SK-N-SH (cell line): Measurements from ENCODE around the gene FLT1. TPM values are rescaled to one million over a fixed set of nuclear protein-coding genes. Genes with fewer than 3 reads are reported as not detected.

Source experiments
- CTCF ChIA-PET: fragments of 300-600, 350-600 bp; formaldehyde crosslinking; extraction: SDS; loops from one replicate; lab custom pipeline; 2021; lab: Yijun Ruan, JAX
- POLR2A ChIA-PET: fragments of 350-600 bp; sonication (Branson Sonifier 250); formaldehyde crosslinking; extraction: SDS; loops from one replicate; lab custom pipeline; 2020; ENCODE audit warnings: antibody characterized with exemption, inconsistent platforms; lab: Yijun Ruan, JAX
- DNase-seq: peaks from one replicate; pipeline ENCODE4 v3.0.0; 2012
- H2AFZ ChIP-seq: fragments of 200-600 bp; sonication (generic); 2 replicates; pipeline ENCODE4 v1.8.1; 2016; ENCODE audit warnings: antibody characterized with exemption, mild to moderate bottlenecking, low read depth
- H3F3A ChIP-seq: fragments of 200-600 bp; sonication (generic); replicated peaks from 2 replicates; pipeline ENCODE3; 2016; ENCODE audit warnings: antibody characterized with exemption, mild to moderate bottlenecking; ENCODE audit not compliant: insufficient read depth
- H3K27ac ChIP-seq, 2 experiments: fragments of 200-500 bp in 1 of 2; fragments of 200-600 bp in 1 of 2; sonication (Bioruptor generic) in 1 of 2; sonication (generic), shearing (Covaris generic) in 1 of 2; 2 replicates each; pipeline versions ENCODE4 v1.5.1 to v1.6.1; 2014 to 2016; ENCODE audit warnings: low read depth in 2 of 2, inconsistent platforms in 1 of 2, low read length in 1 of 2, mild to moderate bottlenecking in 1 of 2, mixed read lengths in 1 of 2
- H3K27me3 ChIP-seq: fragments of 200-600 bp; sonication (generic), shearing (Covaris generic); 2 replicates; pipeline ENCODE4 v1.6.1; 2016; ENCODE audit warnings: mixed run types; ENCODE audit not compliant: insufficient read depth
- H3K36me3 ChIP-seq, 2 experiments: fragments of 200-500 bp in 1 of 2; fragments of 200-600 bp in 1 of 2; sonication (Bioruptor generic) in 1 of 2; sonication (generic) in 1 of 2; replicated peaks in 1 of 2; 2 replicates each; pipeline versions ENCODE3 to v1.5.1; 2014 to 2016; ENCODE audit warnings: low read length in 1 of 2, mild to moderate bottlenecking in 1 of 2; ENCODE audit not compliant: insufficient read depth in 2 of 2, control insufficient read depth in 1 of 2
- H3K4me1 ChIP-seq, 2 experiments: fragments of 200-500 bp in 1 of 2; fragments of 200-600 bp in 1 of 2; sonication (Bioruptor generic) in 1 of 2; sonication (generic), shearing (Covaris generic) in 1 of 2; 2 replicates each; pipeline versions ENCODE4 v1.5.1 to v1.6.1; 2014 to 2016; ENCODE audit warnings: low read depth in 1 of 2, low read length in 1 of 2, mixed run types in 1 of 2; ENCODE audit not compliant: insufficient read depth in 2 of 2, control insufficient read depth in 1 of 2
- H3K4me2 ChIP-seq: fragments of 200-600 bp; sonication (generic), shearing (Covaris generic); 2 replicates; pipeline ENCODE4 v1.6.1; 2017; ENCODE audit warnings: mixed run types
- H3K4me3 ChIP-seq, 2 experiments: fragments of 200-500 bp in 1 of 2; fragments of 200-600 bp in 1 of 2; sonication (Bioruptor generic) in 1 of 2; sonication (generic), shearing (Covaris generic) in 1 of 2; 2 replicates each; pipeline versions ENCODE4 v1.5.1 to v1.8.1; 2014 to 2016; ENCODE audit warnings: low read depth in 2 of 2, inconsistent platforms in 1 of 2, low read length in 1 of 2, mild to moderate bottlenecking in 1 of 2, mixed read lengths in 1 of 2, moderate library complexity in 1 of 2
- H3K79me2 ChIP-seq: fragments of 200-600 bp; sonication (generic); 2 replicates; pipeline ENCODE4 v1.8.1; 2017; ENCODE audit warnings: mild to moderate bottlenecking; ENCODE audit not compliant: insufficient read depth
- H3K9ac ChIP-seq: fragments of 200-600 bp; sonication (generic); 2 replicates; pipeline ENCODE4 v1.6.1; 2017; ENCODE audit warnings: mixed run types
- H3K9me2 ChIP-seq: fragments of 200-600 bp; sonication (generic); 2 replicates; pipeline ENCODE4 v1.6.1; 2017; ENCODE audit warnings: mixed run types
- H3K9me3 ChIP-seq: fragments of 200-600 bp; sonication (generic); 2 replicates; pipeline ENCODE4 v1.6.1; 2017; ENCODE audit warnings: mixed run types, mild to moderate bottlenecking, moderate library complexity
- H4K20me1 ChIP-seq: fragments of 200-600 bp; sonication (generic); 2 replicates; pipeline ENCODE4 v1.6.1; 2017; ENCODE audit warnings: mild to moderate bottlenecking, mixed run types; ENCODE audit not compliant: insufficient read depth
- CHD2 ChIP-seq: fragments of 150-350 bp; IDR thresholded peaks from 2 replicates; pipeline ENCODE4 v1.6.1; 2018; ENCODE audit warnings: low read length; ENCODE audit not compliant: partially characterized antibody
- FOSL2 ChIP-seq: IDR thresholded peaks from 2 replicates; pipeline ENCODE4 v1.4.0; 2012; ENCODE audit warnings: low read depth, mild to moderate bottlenecking, moderate library complexity, borderline replicate concordance
- FOXM1 ChIP-seq: IDR thresholded peaks from 2 replicates; pipeline ENCODE4 v1.4.0; 2012; ENCODE audit warnings: low read depth, mild to moderate bottlenecking
- GATA2 ChIP-seq: sonication (generic); formaldehyde crosslinking; IDR thresholded peaks from 2 replicates; pipeline ENCODE4 v1.5.0; 2020; ENCODE audit warnings: mild to moderate bottlenecking, missing genetic modification reagents
- MEF2A ChIP-seq: IDR thresholded peaks from 2 replicates; pipeline ENCODE4 v1.4.0; 2012; ENCODE audit warnings: low read depth, borderline replicate concordance
- MXI1 ChIP-seq: IDR thresholded peaks from 2 replicates; pipeline ENCODE4 v1.6.1; 2012; ENCODE audit warnings: mild to moderate bottlenecking, low read depth, low read length, improper control_type of control experiment
- RCOR1 ChIP-seq: fragments of 150-350 bp; IDR thresholded peaks from 2 replicates; pipeline ENCODE4 v1.6.1; 2017; ENCODE audit warnings: antibody characterized with exemption, low read length
- RFX5 ChIP-seq: IDR thresholded peaks from 2 replicates; pipeline ENCODE4 v1.6.1; 2012; ENCODE audit warnings: mild to moderate bottlenecking, improper control_type of control experiment, low read length
- RXRA ChIP-seq: IDR thresholded peaks from 2 replicates; pipeline ENCODE4 v1.4.0; 2012; ENCODE audit warnings: low read depth, mild to moderate bottlenecking, borderline replicate concordance
- SIN3A ChIP-seq: IDR thresholded peaks from 2 replicates; pipeline ENCODE4 v1.6.1; 2012; ENCODE audit warnings: low read depth, mild to moderate bottlenecking, low read length, moderate library complexity, borderline replicate concordance
- SMC3 ChIP-seq: IDR thresholded peaks from 2 replicates; pipeline ENCODE4 v1.6.1; 2012; ENCODE audit warnings: low read depth, low read length, improper control_type of control experiment
- TAF1 ChIP-seq: IDR thresholded peaks from 2 replicates; pipeline ENCODE4 v1.6.1; 2012; ENCODE audit warnings: low read depth, mild to moderate bottlenecking, low read length, moderate library complexity, borderline replicate concordance
- TEAD4 ChIP-seq: IDR thresholded peaks from 2 replicates; pipeline ENCODE4 v1.4.0; 2012; ENCODE audit warnings: mild to moderate bottlenecking, borderline replicate concordance; ENCODE audit not compliant: insufficient read depth
- YY1 ChIP-seq: IDR thresholded peaks from 2 replicates; pipeline ENCODE4 v1.4.0; 2012; ENCODE audit warnings: low read depth, mild to moderate bottlenecking
- WGBS: methylation state at CpG from one replicate; pipeline ENCODE4 v1.1.6; 2017; ENCODE audit warnings: low lambda C conversion rate; 5-methylcytosine and 5-hydroxymethylcytosine counted together
- polyA plus RNA-seq, 3 experiments: library from polyadenylated mRNA; depleted of rRNA; stranded (reverse); fragments of >200 nt; gene quantifications; 2 replicates each; pipeline ENCODE4 v1.2.3, GENCODE V29; 2012
- TF ChIP-seq, protein P1 (sequence below): IDR thresholded peaks from 2 replicates; pipeline ENCODE4 v1.4.0; 2012; ENCODE audit warnings: low read depth, borderline replicate concordance
- TF ChIP-seq, protein P2 (sequence below): IDR thresholded peaks from 2 replicates; pipeline ENCODE4; 2012
- TF ChIP-seq, protein P3 (sequence below): fragments of 150-350 bp; IDR thresholded peaks from 2 replicates; pipeline ENCODE4 v1.6.1; 2017; ENCODE audit warnings: antibody characterized with exemption, low read length, low read depth, borderline replicate concordance
- TF ChIP-seq, protein P4 (sequence below): fragments of 150-350 bp; IDR thresholded peaks from 2 replicates; pipeline ENCODE4 v1.6.1; 2016; ENCODE audit warnings: mild to moderate bottlenecking, low read depth, low read length

Gene FLT1
- polyA plus RNA-seq, 1 of the 3 experiments (the other 2 are of a cell fraction) = 0.20 TPM

DNA sequence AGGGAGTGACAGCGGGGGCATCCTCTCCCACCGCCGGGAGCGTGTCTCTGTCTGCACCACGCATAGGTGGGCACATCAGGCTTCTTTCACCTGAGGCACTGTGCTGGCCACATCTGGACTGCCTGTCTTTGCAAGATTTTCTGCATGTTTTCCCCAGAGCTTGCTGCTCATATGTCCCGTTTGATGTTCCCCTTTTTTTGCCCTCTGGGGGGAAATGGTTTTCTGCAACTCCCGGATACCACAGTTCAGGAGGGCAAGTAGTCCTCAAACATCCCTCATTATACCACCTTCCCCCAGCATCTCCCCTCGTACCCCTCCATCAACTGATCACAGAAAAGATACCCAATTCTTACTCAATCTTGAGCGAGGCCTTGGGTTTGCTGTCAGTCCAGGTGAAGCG lies 188.6 kb downstream of the FLT1 start:
- CTCF ChIA-PET = interaction anchor here (1.3 kb wide), 1 partner anchor 8 kb away, joined by 4 read pairs; no protein-coding TSS in a partner anchor
- no peak overlapping the region for H2AFZ ChIP-seq
- H3F3A ChIP-seq = no peaks in the 10 kb centered on the region
- no peaks in the 10 kb centered on the region for H3K79me2 ChIP-seq
- H3K4me2 ChIP-seq = no peak overlapping the region
- no peaks in the 10 kb centered on the region for H3K27me3 ChIP-seq
- 60% methylated on average over 8 of the region's 10 CpGs for WGBS
- TF ChIP-seq SMC3 = no peak
- TF ChIP-seq CHD2 = no peak
- no peak for TF ChIP-seq RFX5
- TF ChIP-seq RXRA = no peak
- no peak for TF ChIP-seq MXI1
- no peak for TF ChIP-seq YY1
- TF ChIP-seq FOXM1 = no peak
- TF ChIP-seq, protein P1, sequence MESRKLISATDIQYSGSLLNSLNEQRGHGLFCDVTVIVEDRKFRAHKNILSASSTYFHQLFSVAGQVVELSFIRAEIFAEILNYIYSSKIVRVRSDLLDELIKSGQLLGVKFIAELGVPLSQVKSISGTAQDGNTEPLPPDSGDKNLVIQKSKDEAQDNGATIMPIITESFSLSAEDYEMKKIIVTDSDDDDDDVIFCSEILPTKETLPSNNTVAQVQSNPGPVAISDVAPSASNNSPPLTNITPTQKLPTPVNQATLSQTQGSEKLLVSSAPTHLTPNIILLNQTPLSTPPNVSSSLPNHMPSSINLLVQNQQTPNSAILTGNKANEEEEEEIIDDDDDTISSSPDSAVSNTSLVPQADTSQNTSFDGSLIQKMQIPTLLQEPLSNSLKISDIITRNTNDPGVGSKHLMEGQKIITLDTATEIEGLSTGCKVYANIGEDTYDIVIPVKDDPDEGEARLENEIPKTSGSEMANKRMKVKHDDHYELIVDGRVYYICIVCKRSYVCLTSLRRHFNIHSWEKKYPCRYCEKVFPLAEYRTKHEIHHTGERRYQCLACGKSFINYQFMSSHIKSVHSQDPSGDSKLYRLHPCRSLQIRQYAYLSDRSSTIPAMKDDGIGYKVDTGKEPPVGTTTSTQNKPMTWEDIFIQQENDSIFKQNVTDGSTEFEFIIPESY = no peak
- no peak for TF ChIP-seq MEF2A
- TF ChIP-seq FOSL2 = no peak
- TF ChIP-seq, protein P2, sequence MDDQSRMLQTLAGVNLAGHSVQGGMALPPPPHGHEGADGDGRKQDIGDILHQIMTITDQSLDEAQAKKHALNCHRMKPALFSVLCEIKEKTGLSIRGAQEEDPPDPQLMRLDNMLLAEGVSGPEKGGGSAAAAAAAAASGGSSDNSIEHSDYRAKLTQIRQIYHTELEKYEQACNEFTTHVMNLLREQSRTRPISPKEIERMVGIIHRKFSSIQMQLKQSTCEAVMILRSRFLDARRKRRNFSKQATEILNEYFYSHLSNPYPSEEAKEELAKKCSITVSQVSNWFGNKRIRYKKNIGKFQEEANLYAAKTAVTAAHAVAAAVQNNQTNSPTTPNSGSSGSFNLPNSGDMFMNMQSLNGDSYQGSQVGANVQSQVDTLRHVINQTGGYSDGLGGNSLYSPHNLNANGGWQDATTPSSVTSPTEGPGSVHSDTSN = no peak
- no peak for TF ChIP-seq TAF1
- TF ChIP-seq, all 33 proteins: peak for 0
- POLR2A ChIA-PET = no interaction called here
- DNase-seq = no peak
- H3K36me3 ChIP-seq = no peaks in the 10 kb centered on the region
- no peak overlapping the region for H3K4me3 ChIP-seq
- no peaks in the 10 kb centered on the region for H3K9me3 ChIP-seq
- H3K9ac ChIP-seq = no peak overlapping the region
- H3K27ac ChIP-seq = no peak overlapping the region
- H3K4me1 ChIP-seq = no peaks in the 10 kb centered on the region
- no peaks in the 10 kb centered on the region for H4K20me1 ChIP-seq
- H3K9me2 ChIP-seq = no peaks in the 10 kb centered on the region

DNA sequence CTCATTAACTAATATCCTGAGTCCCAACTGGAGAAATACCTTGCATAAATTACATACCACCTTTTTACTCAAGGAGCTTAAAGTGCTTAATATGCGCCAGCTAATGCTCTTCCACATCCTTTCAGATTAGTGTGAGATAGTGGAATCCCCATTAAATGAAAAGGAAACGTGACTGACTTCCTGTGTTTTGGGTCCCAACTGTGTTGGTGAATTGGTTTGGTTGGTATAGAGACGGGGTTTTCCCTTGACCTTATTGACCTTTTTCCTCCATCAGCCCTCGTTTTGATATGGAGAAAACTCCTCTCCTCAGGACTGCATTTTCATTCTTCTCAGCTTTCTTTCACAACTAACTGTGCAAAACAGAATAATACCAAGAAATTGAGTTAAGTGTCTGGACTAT lies 193.1 kb downstream of the FLT1 start:
- ChIA-PET CTCF (interaction anchor here (1.2 kb wide), 1 partner anchor 16 kb away, joined by 3 read pairs; no protein-coding TSS in a partner anchor), POLR2A (no interaction called here)
- Histone ChIP-seq H3K9me2 (no peaks in the 10 kb centered on the region), H3K36me3 (no peaks in the 10 kb centered on the region), H3K4me2 (no peak overlapping the region), H3K9ac (no peak overlapping the region), H3K27ac (no peak overlapping the region), H3K4me3 (no peak overlapping the region), H3K4me1 (no peaks in the 10 kb centered on the region), H3K27me3 (no peaks in the 10 kb centered on the region), H2AFZ (no peak overlapping the region), H3K79me2 (no peaks in the 10 kb centered on the region), H3K9me3 (no peaks in the 10 kb centered on the region), H3F3A (no peaks in the 10 kb centered on the region), H4K20me1 (no peaks in the 10 kb centered on the region)
- 71% methylated on average over 4 of the region's 4 CpGs for WGBS
- DNase-seq = no peak
- TF ChIP-seq GATA2 (CRISPR knock-in tag) (no peak), SIN3A (no peak), YY1 (no peak), MEF2A (no peak), MXI1 (no peak), RFX5 (no peak), RCOR1 (no peak), TEAD4 (no peak)
- TF ChIP-seq, protein P3, sequence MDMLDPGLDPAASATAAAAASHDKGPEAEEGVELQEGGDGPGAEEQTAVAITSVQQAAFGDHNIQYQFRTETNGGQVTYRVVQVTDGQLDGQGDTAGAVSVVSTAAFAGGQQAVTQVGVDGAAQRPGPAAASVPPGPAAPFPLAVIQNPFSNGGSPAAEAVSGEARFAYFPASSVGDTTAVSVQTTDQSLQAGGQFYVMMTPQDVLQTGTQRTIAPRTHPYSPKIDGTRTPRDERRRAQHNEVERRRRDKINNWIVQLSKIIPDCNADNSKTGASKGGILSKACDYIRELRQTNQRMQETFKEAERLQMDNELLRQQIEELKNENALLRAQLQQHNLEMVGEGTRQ = no peak
- TF ChIP-seq, protein P4, sequence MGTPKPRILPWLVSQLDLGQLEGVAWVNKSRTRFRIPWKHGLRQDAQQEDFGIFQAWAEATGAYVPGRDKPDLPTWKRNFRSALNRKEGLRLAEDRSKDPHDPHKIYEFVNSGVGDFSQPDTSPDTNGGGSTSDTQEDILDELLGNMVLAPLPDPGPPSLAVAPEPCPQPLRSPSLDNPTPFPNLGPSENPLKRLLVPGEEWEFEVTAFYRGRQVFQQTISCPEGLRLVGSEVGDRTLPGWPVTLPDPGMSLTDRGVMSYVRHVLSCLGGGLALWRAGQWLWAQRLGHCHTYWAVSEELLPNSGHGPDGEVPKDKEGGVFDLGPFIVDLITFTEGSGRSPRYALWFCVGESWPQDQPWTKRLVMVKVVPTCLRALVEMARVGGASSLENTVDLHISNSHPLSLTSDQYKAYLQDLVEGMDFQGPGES = no peak
- TF ChIP-seq, protein P1 = no peak
